ENCODE results near the gene PRSS21. TPM values are rescaled to one million over a fixed set of nuclear protein-coding genes. Genes with fewer than 3 reads are reported as not detected.

The PRSS21 gene
- total and polyA plus RNA-seq, 10 of the 15 experiments (the other 5 are each of a cell fraction or from before 2014, with no cell fraction given): 5.3 to 73.4 (median 40.1) TPM; not detected in 1

DNA sequence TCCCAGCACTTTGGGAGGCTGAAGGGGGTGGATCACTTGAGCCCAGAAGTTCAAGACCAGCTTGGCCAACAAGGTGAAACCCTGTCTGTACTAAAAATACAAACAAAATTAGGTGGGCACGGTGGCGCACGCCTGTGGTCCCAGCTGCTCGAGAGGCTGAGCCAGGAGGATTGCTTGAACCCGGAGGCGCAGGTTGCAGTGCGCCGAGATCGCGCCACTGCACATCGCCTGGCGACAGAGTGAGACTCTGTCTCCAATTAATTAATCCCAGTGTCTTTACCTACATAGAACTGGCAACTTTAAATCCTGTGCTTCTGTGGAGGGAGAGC, 38.4 kb upstream of the PRSS21 start:
- H3K27ac ChIP-seq (ENCODE audit: control insufficient read depth, insufficient read depth): no peak overlapping the region; the same call in 1 of the 2 replicates
- ChIA-PET CTCF (interaction anchor here (1.9 kb wide), 1 partner anchor 90 kb away, joined by 6 read pairs; no protein-coding TSS in a partner anchor), POLR2A (interaction anchor here (1.2 to 3.9 kb wide), 2 partner anchors 25 to 28 kb away, joined by 4 to 27 read pairs; partner anchors contain the start of gene SRRM2)

More for the DNA sequence above, 38.4 kb upstream of the PRSS21 start:
- H3K4me1 ChIP-seq (ENCODE audit: control insufficient read depth, insufficient read depth, low read length): 0 out of 2 replicates have a peak, but pooled peaks cover 4% of the 10 kb centered on the region
- in situ Hi-C loops (cut with MboI): no loop called here
- H4K20me1 ChIP-seq (ENCODE audit: control insufficient read depth, insufficient read depth): no peaks in the 10 kb centered on the region
- no peak for ATAC-seq
- SMC1A ChIA-PET (ENCODE audit: uncharacterized antibody, unreplicated experiment): interaction anchor here (1.8 kb wide), 1 partner anchor 26 kb away, joined by 7 read pairs; the partner anchor contains the start of gene SRRM2
- no peak for FAIRE-seq
- TF ChIP-seq JUND (IDR thresholded peaks at IDR 0.05; ENCODE audit: low read depth, low read length): no peak
- no peak for TF ChIP-seq SPI1 (IDR thresholded peaks at IDR 0.05; ENCODE audit: borderline replicate concordance, insufficient read depth, low read depth, low read length)
- no peak for TF ChIP-seq NR2C2 (IDR thresholded peaks at IDR 0.05; ENCODE audit: borderline replicate concordance, control insufficient read depth, insufficient read length, low read depth)
- no peak for TF ChIP-seq MYC (IDR thresholded peaks at IDR 0.05; ENCODE audit: insufficient read depth, insufficient read length, insufficient replicate concordance, low read length, severe bottlenecking)
- TF ChIP-seq, protein P1, sequence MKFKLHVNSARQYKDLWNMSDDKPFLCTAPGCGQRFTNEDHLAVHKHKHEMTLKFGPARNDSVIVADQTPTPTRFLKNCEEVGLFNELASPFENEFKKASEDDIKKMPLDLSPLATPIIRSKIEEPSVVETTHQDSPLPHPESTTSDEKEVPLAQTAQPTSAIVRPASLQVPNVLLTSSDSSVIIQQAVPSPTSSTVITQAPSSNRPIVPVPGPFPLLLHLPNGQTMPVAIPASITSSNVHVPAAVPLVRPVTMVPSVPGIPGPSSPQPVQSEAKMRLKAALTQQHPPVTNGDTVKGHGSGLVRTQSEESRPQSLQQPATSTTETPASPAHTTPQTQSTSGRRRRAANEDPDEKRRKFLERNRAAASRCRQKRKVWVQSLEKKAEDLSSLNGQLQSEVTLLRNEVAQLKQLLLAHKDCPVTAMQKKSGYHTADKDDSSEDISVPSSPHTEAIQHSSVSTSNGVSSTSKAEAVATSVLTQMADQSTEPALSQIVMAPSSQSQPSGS (IDR thresholded peaks at IDR 0.05; ENCODE audit: low read length): no peak
- no peak for TF ChIP-seq STAT3 (IDR thresholded peaks at IDR 0.05; ENCODE audit: low read depth, low read length)
- TF ChIP-seq, protein P2, sequence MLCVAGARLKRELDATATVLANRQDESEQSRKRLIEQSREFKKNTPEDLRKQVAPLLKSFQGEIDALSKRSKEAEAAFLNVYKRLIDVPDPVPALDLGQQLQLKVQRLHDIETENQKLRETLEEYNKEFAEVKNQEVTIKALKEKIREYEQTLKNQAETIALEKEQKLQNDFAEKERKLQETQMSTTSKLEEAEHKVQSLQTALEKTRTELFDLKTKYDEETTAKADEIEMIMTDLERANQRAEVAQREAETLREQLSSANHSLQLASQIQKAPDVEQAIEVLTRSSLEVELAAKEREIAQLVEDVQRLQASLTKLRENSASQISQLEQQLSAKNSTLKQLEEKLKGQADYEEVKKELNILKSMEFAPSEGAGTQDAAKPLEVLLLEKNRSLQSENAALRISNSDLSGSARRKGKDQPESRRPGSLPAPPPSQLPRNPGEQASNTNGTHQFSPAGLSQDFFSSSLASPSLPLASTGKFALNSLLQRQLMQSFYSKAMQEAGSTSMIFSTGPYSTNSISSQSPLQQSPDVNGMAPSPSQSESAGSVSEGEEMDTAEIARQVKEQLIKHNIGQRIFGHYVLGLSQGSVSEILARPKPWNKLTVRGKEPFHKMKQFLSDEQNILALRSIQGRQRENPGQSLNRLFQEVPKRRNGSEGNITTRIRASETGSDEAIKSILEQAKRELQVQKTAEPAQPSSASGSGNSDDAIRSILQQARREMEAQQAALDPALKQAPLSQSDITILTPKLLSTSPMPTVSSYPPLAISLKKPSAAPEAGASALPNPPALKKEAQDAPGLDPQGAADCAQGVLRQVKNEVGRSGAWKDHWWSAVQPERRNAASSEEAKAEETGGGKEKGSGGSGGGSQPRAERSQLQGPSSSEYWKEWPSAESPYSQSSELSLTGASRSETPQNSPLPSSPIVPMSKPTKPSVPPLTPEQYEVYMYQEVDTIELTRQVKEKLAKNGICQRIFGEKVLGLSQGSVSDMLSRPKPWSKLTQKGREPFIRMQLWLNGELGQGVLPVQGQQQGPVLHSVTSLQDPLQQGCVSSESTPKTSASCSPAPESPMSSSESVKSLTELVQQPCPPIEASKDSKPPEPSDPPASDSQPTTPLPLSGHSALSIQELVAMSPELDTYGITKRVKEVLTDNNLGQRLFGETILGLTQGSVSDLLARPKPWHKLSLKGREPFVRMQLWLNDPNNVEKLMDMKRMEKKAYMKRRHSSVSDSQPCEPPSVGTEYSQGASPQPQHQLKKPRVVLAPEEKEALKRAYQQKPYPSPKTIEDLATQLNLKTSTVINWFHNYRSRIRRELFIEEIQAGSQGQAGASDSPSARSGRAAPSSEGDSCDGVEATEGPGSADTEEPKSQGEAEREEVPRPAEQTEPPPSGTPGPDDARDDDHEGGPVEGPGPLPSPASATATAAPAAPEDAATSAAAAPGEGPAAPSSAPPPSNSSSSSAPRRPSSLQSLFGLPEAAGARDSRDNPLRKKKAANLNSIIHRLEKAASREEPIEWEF (IDR thresholded peaks at IDR 0.05; ENCODE audit: insufficient replicate concordance, low read depth, low read length): no peak
- no peak for TF ChIP-seq BCL11A (IDR thresholded peaks at IDR 0.05; ENCODE audit: low read depth, low read length)
- TF ChIP-seq CREM (IDR thresholded peaks at IDR 0.05; ENCODE audit: low read depth): no peak
- no peak for TF ChIP-seq CHD1 (IDR thresholded peaks at IDR 0.05; ENCODE audit: low read depth, low read length)
- TF ChIP-seq ZSCAN29 (IDR thresholded peaks at IDR 0.05): no peak
- TF ChIP-seq SP1 (IDR thresholded peaks at IDR 0.05; ENCODE audit: low read depth, low read length): no peak
- BruUV-seq (replicated peaks): no TSS peak
- H3K9me3 ChIP-seq (replicated peaks; ENCODE audit: control insufficient read depth, insufficient read depth, low read length): no peaks in the 10 kb centered on the region
- H2AFZ ChIP-seq (ENCODE audit: control insufficient read depth, low read depth, low read length): no peak overlapping the region
- H3K4me3 ChIP-seq: peak overlapping the region; percentile 86
- H3K36me3 ChIP-seq (ENCODE audit: control insufficient read depth in 2 of 2, insufficient read depth in 2 of 2, low read length in 1 of 2): no peaks in the 10 kb centered on the region; a peak in 1 of 4 replicates
- intact Hi-C loops (cut with micrococcal nuclease; ENCODE audit: unreplicated experiment): no loop called here
- DNase-seq (ENCODE audit: low read depth, low spot score): no peak
- H3K27me3 ChIP-seq (replicated peaks in 1 of 2; ENCODE audit: control insufficient read depth in 2 of 2, insufficient read depth in 2 of 2, low read length in 1 of 2): no peaks in the 10 kb centered on the region
- RAD21 ChIA-PET (ENCODE audit: unreplicated experiment): no interaction called here
- WGBS (ENCODE audit: insufficient coverage, insufficient replicate concordance, low lambda C conversion rate, missing lambda C conversion rate): 96% methylated on average over 12 of the region's 12 CpGs
- peak overlapping the region; percentile 96 for H3K4me2 ChIP-seq (ENCODE audit: control insufficient read depth, insufficient read depth)
- H3K79me2 ChIP-seq (ENCODE audit: control insufficient read depth, insufficient read depth, low read length): peaks cover 30% of the 10 kb centered on the region
- H3K9ac ChIP-seq (ENCODE audit: control insufficient read depth, insufficient read depth, low read length): peak overlapping the region; percentile 99

All from GM12878 (cell line).